IPS-18a (cell line): ENCODE measurements around the gene MRAP2.
"Not testable (repeated sequence)": the region's sequence is repeated elsewhere in the genome, so short reads cannot be mapped to it uniquely, and the experiment has no call there.

Experiments used
- H3K27ac ChIP-seq: one replicate; pipeline ENCODE4 v1.5.1; 2013; ENCODE audit warnings: low read length
- H3K27me3 ChIP-seq: one replicate; pipeline ENCODE4 v1.6.1; 2013; ENCODE audit warnings: mild to moderate bottlenecking, low read length; ENCODE audit not compliant: control insufficient read depth, insufficient read depth
- H3K36me3 ChIP-seq: one replicate; pipeline ENCODE4 v1.6.1; 2013; ENCODE audit warnings: low read depth, low read length; ENCODE audit not compliant: control insufficient read depth
- H3K4me1 ChIP-seq: one replicate; pipeline ENCODE4 v1.6.1; 2013; ENCODE audit warnings: low read depth, low read length; ENCODE audit not compliant: control insufficient read depth
- H3K4me3 ChIP-seq: one replicate; pipeline ENCODE4 v1.5.1; 2013; ENCODE audit warnings: low read length
- H3K9ac ChIP-seq: one replicate; pipeline ENCODE4 v1.6.1; 2013; ENCODE audit warnings: mild to moderate bottlenecking, low read length, moderate library complexity
- H3K9me3 ChIP-seq: one replicate; pipeline ENCODE4 v1.6.1; 2013; ENCODE audit warnings: low read depth, low read length; ENCODE audit not compliant: control insufficient read depth

The MRAP2 gene

GRCh38 chr6:84111351-84111750 lies 77.8 kb downstream of the MRAP2 start:
- not testable (repeated sequence) for H3K27ac ChIP-seq, H3K36me3 ChIP-seq, H3K9ac ChIP-seq, H3K4me1 ChIP-seq, H3K27me3 ChIP-seq, H3K4me3 ChIP-seq, H3K9me3 ChIP-seq

DNA sequence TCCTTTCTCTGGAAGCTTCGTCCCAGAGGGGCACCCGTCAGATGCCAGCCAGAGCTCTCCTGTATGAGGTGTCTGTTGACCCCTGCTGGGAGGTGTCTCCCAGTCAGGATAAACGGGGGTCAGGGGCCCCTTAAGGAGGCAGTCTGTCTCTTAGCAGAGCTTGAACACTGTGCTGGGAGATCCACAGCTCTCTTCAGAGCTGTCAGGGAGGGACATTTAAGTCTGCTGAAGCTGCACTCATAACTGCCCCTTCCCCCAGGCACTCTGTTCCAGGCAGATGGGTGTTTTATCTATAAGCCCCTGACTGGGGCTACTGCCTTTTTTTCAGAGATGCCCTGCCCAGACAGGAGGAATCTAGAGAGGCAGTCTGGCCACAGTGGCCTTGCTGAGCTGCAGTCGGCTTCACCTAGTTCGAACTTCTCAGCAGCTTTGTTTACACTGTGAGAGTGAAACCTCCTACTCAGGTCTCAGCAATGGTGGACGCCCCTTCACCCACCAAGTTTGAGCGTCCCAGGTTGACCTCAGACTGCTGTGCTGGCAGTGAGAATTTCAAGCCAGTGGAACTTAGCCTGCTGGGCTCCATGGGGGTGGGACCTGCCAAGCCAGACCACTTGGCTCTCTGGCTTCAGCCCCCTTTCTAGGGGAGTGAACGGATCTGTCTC lies 81.5 kb downstream of the MRAP2 start:
- not testable (repeated sequence) for H3K9me3 ChIP-seq, H3K27me3 ChIP-seq, H3K4me3 ChIP-seq, H3K27ac ChIP-seq, H3K9ac ChIP-seq, H3K36me3 ChIP-seq, H3K4me1 ChIP-seq

GRCh38 chr6:84118191-84118590 lies 84.6 kb downstream of the MRAP2 start:
- Histone ChIP-seq H3K9ac (no peak overlapping the region), H3K9me3 (no peaks in the 10 kb centered on the region), H3K27me3 (no peaks in the 10 kb centered on the region)

DNA sequence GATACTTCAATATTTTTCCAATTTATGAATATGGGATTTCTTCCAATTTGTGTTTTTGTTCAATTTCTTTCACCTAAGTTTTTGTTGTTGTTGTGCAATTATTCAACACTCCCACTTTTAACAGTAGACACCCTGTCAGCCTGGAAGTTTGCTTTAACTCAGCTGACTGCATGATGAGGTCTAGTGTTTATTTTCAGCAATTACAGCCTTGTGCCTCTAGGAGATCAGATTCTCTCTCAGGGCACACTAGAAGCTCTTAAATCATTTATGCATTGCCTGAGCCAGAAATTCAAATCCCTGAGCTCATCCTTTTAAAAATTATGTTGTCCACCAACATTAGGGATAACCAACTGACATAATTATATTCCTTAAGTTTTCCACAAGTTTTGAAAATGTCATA lies 85.7 kb downstream of the MRAP2 start:
- Histone ChIP-seq H3K4me1 (no peaks in the 10 kb centered on the region), H3K27ac (no peak overlapping the region), H3K36me3 (no peaks in the 10 kb centered on the region), H3K27me3 (no peaks in the 10 kb centered on the region), H3K9ac (no peak overlapping the region), H3K4me3 (no peak overlapping the region), H3K9me3 (no peaks in the 10 kb centered on the region)

More at GRCh38 chr6:84118191-84118590, 84.6 kb downstream of the MRAP2 start:
- H3K4me1 ChIP-seq: no peaks in the 10 kb centered on the region
- H3K27ac ChIP-seq: no peak overlapping the region
- no peak overlapping the region for H3K4me3 ChIP-seq
- H3K36me3 ChIP-seq: no peaks in the 10 kb centered on the region

DNA sequence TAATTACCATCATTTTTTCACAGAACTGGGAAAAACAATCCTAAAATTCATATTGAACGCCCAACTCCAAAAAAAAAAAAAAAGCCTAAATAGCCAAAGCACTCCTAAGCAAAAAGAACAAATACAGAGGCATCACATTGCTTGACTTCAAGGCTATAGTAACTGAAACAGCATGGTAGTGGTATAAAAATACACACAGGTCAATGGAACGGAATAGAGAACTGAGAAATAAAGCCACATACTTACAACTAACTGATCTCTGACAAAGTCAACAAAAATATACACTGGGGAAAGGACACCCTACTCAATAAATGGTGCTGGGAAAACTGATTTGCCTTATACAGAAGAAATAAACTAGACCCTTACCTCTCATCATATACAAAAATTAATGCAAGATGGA lies 89.6 kb downstream of the MRAP2 start:
- Histone ChIP-seq H3K9ac (no peak overlapping the region), H3K9me3 (no peaks in the 10 kb centered on the region), H3K4me1 (no peaks in the 10 kb centered on the region), H3K27me3 (no peaks in the 10 kb centered on the region), H3K27ac (no peak overlapping the region), H3K36me3 (peaks cover 6% of the 10 kb centered on the region), H3K4me3 (no peak overlapping the region)

- H3K27me3 ChIP-seq, H3K9me3 ChIP-seq, H3K4me3 ChIP-seq, H3K4me1 ChIP-seq, H3K36me3 ChIP-seq, H3K27ac ChIP-seq, H3K9ac ChIP-seq: not testable (repeated sequence)
Measured at GRCh38 chr6:84129588-84129987, 96.0 kb downstream of the MRAP2 start.

- H3K36me3 ChIP-seq, H3K9ac ChIP-seq, H3K4me3 ChIP-seq, H3K27me3 ChIP-seq, H3K27ac ChIP-seq, H3K4me1 ChIP-seq, H3K9me3 ChIP-seq: not testable (repeated sequence)
Measured at GRCh38 chr6:84133385-84133784, 99.8 kb downstream of the MRAP2 start.

GRCh38 chr6:84135291-84135690 lies 101.7 kb downstream of the MRAP2 start:
- Histone ChIP-seq H3K9me3 (no peaks in the 10 kb centered on the region), H3K4me1 (no peaks in the 10 kb centered on the region), H3K27me3 (no peaks in the 10 kb centered on the region), H3K4me3 (no peak overlapping the region), H3K27ac (no peak overlapping the region), H3K9ac (no peak overlapping the region), H3K36me3 (no peaks in the 10 kb centered on the region)

GRCh38 chr6:84136364-84137050 lies 102.9 kb downstream of the MRAP2 start:
- Histone ChIP-seq H3K9me3 (no peaks in the 10 kb centered on the region), H3K4me1 (no peaks in the 10 kb centered on the region), H3K4me3 (no peak overlapping the region), H3K9ac (no peak overlapping the region), H3K27me3 (no peaks in the 10 kb centered on the region), H3K27ac (no peak overlapping the region), H3K36me3 (no peaks in the 10 kb centered on the region)

DNA sequence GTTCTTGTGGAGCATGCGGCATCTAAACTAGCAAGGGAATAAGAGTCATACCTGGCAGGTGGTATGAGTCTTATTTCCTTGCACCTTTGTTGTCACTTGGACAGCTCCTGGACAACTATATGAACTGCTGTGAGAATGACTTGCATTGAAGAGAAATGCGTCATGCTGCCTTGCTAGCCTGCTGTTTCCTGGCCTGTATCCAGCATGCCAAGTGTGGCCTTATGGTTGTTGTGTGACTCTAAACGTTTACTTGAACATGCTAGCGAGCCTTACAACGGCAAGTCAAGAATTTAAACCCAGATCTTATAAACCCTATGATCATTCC lies 103.4 kb downstream of the MRAP2 start:
- no peaks in the 10 kb centered on the region for H3K36me3 ChIP-seq
- H3K4me1 ChIP-seq: no peaks in the 10 kb centered on the region
- no peak overlapping the region for H3K27ac ChIP-seq
- no peak overlapping the region for H3K4me3 ChIP-seq
- H3K27me3 ChIP-seq: no peaks in the 10 kb centered on the region
- H3K9me3 ChIP-seq: no peaks in the 10 kb centered on the region
- H3K9ac ChIP-seq: no peak overlapping the region

DNA sequence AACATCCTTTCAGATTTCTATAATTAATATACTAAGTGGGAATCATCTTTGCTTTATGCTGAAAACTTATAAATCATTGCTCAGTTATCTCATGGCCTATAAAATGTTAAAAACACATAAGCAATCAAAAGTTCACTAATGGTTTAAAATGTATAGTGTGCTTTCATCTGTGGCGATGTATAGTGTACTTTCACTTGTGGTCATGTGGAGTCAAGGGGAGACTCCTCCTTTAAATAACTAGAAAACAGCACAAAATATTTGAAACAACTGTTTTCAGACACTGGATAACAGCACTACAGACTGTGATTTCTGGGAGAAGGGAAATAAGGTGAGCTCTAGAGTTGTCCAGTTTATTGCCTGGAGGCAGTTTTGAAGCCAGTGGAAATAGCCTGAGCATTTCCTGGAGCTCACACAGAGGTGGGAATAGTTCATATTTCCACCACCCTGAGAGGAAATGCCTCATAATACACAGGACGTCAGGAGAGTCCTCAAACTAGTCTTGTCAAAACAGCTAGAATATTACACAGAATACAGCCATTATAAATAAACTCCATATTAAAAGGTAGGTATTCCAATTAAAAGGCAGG lies 104.5 kb downstream of the MRAP2 start:
- no peak overlapping the region for H3K4me3 ChIP-seq
- H3K9ac ChIP-seq: no peak overlapping the region
- no peak overlapping the region for H3K27ac ChIP-seq
- H3K27me3 ChIP-seq: no peaks in the 10 kb centered on the region
- no peaks in the 10 kb centered on the region for H3K9me3 ChIP-seq
- H3K4me1 ChIP-seq: no peaks in the 10 kb centered on the region
- H3K36me3 ChIP-seq: no peaks in the 10 kb centered on the region

GRCh38 chr6:84139311-84139710 lies 105.7 kb downstream of the MRAP2 start:
- Histone ChIP-seq H3K4me3 (no peak overlapping the region), H3K27me3 (no peaks in the 10 kb centered on the region), H3K36me3 (no peaks in the 10 kb centered on the region), H3K27ac (no peak overlapping the region), H3K4me1 (no peaks in the 10 kb centered on the region), H3K9me3 (no peaks in the 10 kb centered on the region), H3K9ac (no peak overlapping the region)
